Stimulated activated CD8-positive, alpha-beta memory T cell treated with anti-CD3 and anti-CD28 coated beads, Interleukin-4, amount 100 ng/mL, for 48 hours (primary cell): Measurements from ENCODE around the gene ARL2.
A peak's percentile ranks its signal among the peaks of the same experiment; 100 is the strongest.
"Not testable (repeated sequence)": the region's sequence is repeated elsewhere in the genome, so short reads cannot be mapped to it uniquely, and the experiment has no call there.

Source experiments
- DNase-seq: peaks from one replicate; pipeline ENCODE4 v3.0.0-alpha.2; 2020

ARL2 gene

DNA sequence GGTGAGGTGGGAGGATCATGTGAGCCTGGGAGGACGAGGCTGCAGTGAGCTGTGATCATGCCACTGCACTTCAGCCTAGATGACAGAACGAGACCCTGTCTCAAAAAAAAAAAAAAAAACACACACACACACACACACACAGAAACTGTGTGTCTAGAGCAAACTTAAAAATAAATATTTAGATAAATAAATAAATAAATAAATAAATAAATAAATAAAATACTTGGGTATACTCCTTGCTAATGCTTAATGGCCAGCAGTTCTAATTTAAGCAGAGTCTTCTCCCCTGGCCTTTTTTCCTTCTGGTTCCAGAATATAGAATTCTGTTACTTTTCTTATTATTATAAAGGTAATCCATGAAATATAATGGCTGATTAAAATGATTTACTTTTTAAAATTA lies 5.1 kb upstream of the ARL2 start:
- no peak for DNase-seq

DNA sequence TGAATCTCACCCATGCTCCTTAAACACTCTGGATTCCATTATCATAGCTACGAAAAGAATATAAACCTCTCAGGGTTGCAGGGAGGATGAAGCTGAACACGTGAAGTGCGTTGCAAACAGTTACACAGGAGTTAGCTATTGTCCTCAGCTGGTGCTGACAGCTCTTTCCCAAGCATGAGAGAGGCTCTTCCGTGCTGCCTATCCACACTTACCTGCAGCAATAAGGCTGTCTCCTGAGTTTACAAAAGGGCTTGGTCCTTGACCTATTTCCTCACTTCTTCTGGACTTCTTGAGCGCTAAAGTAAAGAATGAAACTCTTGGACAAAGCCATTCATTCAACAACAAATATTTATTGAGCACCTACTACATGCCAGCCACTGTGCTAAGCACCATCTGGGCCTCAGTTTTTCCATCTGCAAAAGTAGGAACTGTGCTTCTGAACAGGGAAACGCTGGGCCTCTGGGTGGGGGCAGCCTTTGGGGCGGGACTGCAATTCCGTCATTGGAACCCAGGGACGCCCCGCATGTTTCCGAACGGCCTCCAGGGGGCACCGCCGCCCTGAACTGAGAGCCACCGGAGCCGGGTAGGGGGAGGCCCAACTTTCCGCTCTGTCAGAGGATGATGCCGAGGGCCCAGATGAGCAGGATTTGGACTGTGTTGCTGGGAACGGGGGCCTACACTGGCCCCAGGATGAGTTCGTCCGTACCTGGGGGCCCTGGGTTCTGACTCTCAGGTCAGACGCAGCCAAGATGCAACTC lies 651 bp upstream of the ARL2 start:
- peak; percentile 93 for DNase-seq

GRCh38 chr11:65014726-65015227 lies 817 bp downstream of the ARL2 start:
- peak; percentile 29 for DNase-seq

- DNase-seq = no peak
Measured at GRCh38 chr11:65016705-65017104, 2.7 kb downstream of the ARL2 start.

- DNase-seq = no peak
Measured at GRCh38 chr11:65017937-65018336, 4.0 kb downstream of the ARL2 start.

DNA sequence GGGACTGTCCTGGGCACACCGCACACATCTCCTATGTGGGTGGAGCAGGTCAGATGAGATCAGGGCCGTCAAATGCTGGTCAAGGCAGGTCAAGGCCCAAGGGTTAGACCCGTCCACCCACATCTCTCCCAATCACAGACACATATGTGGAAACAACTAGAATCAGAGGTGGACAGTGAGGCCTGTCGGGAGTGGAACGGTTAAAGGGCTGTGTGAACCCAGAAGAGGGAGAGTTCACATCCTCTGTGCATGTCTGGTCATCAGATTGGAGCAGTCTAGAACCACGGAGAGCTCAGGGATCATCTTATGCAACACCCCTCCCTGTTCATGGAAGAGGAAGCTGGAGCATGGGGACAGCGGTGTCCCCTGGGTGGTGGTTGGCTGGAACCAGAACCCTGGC lies 5.9 kb downstream of the ARL2 start:
- DNase-seq = no peak

DNA sequence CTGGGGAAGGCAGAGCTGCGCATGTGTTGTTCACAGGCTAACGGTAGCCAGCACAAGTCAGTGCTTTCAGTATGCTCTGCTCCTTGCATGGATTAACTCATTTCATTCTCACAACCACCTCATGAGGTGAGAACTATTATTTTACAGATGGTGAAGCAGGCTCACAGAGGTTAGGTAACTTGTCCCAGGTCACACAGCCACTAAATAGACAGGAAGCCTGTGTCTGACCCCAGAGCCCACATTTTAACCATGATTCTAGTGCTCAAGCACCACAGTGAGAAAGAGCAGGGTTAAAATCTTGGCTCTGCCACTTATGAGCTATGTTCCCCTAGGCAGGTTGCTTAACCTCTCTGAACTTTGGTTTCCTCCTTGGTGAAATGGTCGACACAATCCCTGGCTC lies 7.0 kb downstream of the ARL2 start:
- DNase-seq = no peak

GRCh38 chr11:65021509-65021908 lies 7.5 kb downstream of the ARL2 start:
- no peak for DNase-seq

DNA sequence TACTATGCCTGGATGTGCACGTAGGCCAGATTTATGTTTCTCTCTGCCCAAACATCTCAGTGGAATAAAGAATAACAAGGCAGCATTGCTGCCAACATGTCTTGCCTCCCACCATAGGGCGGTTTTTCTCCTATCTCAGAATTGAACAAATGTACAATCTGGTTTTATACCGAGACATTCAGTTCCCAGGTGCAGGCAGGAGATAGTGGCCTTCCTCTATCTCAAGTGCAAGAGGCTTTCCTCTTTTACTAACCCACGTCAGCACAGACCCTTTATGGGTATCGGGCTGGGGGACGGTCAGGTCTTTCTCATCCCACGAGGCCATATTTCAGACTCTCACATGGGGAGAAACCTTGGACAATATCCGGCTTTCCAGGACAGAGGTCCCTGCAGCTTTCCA lies 9.5 kb downstream of the ARL2 start:
- not testable (repeated sequence) for DNase-seq

DNA sequence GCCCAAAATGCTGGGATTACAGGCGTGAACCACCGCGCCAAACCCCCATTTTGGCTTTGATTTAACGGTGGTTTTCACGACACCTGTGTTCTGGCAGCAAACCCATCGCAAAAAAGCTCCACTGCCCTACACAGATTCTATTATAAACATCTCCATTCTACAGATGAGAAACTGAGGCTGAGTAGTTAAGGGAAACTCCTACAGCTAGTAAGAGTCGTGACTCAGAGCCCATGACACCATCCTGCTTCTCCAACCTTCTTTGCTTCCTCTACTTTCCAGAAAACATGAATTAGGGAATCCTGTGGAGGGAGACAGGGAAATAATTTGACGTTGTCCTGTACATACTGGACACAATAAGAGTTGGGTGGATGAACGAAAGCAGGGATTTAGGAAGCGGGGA lies 12.8 kb downstream of the ARL2 start:
- DNase-seq = no peak

DNA sequence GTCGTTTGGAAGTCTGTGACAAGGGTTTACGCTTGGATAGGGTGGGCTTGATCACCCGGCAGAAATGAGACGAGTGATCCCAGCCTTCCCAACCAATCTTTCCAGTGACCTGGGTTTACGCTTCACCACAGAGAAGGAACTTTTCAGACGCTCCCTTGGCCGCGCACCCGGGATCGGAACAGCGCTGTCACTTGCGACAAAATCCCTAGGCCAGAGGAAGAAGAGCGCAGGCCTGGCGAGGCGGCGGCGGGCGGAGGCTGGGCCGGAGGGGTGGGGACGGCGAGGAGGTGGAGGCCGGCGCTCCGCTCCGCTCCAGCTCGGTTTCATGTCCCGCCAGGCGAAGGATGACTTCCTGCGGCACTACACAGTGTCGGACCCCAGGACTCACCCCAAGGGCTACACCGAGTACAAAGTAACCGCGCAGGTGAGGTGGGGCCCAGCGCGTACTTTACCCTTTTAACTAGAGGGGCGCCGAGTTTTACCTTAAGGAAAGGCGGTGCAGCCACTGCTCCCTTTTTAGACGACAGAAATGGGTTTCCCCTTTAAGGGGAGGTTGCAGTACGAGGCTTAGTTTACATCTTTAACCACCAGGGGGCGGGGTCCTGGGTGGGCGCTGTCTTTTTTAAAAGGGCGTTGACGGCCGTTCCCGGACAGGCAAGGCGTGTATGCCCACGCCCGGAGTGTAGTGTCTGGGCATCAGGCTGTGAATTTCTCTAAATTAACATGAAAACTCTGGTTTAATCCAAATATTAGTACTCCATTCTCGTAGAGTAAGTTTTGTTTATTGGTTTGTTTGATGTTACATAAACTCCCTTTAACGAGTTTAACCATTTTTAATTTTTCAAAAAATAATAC lies 13.5 kb downstream of the ARL2 start, which contains the start of gene SNX15:
Gene SNX15 (plus strand): TSS at position 227 of the 855 bp plus-strand sequence. CDS start 99 bp downstream, at position 326.
- DNase-seq = peak; percentile 93

GRCh38 chr11:65032216-65032615 lies 18.3 kb downstream of the ARL2 start:
- no peak for DNase-seq

DNA sequence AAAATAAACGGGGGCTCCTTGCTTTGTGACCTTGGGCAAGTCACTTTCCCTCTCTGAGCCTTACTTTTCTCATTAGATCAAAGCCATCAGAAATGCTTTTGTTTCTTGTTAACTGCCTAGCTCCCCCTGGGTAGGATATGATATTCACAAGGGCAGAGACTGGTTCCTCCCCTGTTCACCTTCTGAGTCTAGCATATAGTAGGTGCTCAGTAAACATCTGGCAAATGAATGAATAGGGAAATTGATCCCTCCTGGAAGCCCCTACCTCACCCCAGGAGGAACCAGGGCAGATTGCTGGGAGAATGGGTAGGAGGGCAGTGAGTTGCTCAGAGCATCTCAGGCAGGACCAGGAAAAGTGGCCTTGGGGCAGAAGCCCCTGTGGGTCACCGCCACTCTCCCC lies 20.5 kb downstream of the ARL2 start:
- no peak for DNase-seq

DNA sequence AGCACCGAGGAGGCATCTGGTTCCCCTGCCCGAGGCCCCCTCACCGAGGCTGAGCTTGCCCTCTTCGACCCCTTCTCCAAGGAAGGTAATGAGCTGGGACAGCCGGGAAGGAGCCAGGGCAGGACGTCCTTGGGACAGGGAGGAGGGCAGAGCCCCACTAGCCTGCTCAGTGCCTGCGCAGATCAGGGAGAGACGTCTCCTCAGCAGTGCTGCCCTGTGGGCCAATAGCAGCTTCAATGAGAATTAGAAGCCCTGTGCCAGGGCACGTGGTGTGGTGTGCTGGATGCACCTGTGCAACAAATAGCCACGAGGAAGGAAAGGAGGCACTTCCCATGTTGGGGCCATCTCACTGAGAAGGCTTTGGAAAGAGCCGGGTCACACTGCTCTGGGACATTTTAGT lies 21.6 kb downstream of the ARL2 start:
- no peak for DNase-seq

GRCh38 chr11:65036931-65037330 lies 23.0 kb downstream of the ARL2 start:
- no peak for DNase-seq

DNA sequence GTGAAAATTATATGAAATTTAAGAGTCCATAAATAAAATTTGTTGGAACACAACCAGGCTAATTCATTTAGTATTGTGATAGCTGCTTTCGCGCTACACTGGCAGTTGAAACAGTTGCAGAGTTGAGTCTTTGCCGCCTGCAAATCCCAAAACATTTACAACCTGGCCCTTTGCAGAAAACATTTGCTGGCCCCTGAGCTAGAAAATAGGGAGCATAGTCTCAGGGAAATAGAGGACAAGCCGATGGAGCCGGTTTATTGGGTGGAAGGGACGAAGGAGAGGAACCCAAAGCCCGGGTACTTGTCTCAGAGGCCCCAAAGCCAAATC lies 26.5 kb downstream of the ARL2 start:
- DNase-seq = no peak

- DNase-seq = peak; percentile 91
Measured at GRCh38 chr11:65040847-65041622, 27.1 kb downstream of the ARL2 start, which contains the start of gene SAC3D1. Gene SAC3D1, plus strand, starts transcription at chr11:65041210. Its CDS starts 83 bp downstream, at chr11:65041293.

GRCh38 chr11:65042891-65043290 lies 28.9 kb downstream of the ARL2 start:
- DNase-seq = no peak

DNA sequence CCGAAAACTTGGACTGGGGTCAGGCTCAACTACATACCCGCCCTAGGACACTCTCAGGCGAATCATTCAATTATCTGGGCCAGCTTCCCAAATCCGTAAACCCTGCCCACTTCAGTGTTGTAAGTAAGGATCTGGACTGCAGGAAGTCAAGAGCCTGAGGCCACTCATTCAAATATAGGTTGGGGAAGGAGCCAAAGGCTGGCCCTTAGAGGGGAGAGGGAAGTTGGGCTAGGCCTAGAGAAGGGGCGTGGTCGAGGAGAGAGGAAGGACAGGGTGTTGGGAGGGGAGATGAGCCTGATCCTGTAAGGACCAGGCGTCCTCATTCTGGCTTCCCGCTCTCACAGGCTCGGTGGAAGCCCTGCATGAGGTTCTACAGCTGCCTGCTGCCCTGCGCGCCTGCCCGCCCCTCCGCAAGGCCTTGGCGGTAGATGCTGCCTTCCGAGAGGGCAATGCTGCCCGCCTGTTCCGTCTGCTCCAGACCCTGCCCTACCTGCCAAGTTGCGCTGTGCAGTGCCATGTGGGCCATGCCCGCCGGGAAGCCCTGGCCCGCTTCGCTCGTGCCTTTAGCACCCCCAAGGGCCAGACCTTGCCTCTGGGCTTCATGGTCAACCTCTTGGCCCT lies 30.0 kb downstream of the ARL2 start:
- DNase-seq = no peak

- DNase-seq = no peak
Measured at GRCh38 chr11:65045061-65045460, 31.1 kb downstream of the ARL2 start.

- DNase-seq = no peak
Measured at GRCh38 chr11:65045728-65046127, 31.8 kb downstream of the ARL2 start.

- peak; percentile 51 for DNase-seq
Measured at GRCh38 chr11:65047581-65048422, 33.8 kb downstream of the ARL2 start.
